ENCODE data around the gene APOBR. TPM values are rescaled to one million over a fixed set of nuclear protein-coding genes. Genes with fewer than 3 reads are reported as not detected.
"Not testable (repeated sequence)": the region's sequence is repeated elsewhere in the genome, so short reads cannot be mapped to it uniquely, and the experiment has no call there.

The APOBR gene
- total RNA-seq, 2 donors from 2014 or later = 60.8 to 87.4 TPM

DNA sequence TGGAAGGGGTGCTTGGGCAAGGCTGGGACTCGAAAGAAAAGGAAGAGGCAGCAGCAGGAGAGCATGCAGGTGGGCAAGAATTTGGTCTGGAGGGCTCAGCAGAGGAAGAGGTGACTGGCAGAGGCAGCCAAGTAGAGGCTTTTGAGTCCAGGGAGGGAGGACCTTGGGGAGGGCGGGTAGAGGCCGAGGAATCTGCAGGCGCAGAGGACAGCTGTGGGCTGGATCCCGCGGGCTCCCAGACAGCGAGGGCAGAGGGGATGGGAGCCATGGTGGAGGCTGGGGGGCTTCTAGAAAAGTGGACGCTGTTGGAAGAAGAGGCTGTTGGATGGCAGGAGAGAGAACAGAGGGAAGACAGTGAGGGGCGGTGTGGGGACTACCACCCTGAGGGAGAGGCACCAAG is 2.9 kb downstream of the APOBR start:
- no peaks in the 10 kb centered on the region for H3K27me3 ChIP-seq
- TF ChIP-seq, protein P1, sequence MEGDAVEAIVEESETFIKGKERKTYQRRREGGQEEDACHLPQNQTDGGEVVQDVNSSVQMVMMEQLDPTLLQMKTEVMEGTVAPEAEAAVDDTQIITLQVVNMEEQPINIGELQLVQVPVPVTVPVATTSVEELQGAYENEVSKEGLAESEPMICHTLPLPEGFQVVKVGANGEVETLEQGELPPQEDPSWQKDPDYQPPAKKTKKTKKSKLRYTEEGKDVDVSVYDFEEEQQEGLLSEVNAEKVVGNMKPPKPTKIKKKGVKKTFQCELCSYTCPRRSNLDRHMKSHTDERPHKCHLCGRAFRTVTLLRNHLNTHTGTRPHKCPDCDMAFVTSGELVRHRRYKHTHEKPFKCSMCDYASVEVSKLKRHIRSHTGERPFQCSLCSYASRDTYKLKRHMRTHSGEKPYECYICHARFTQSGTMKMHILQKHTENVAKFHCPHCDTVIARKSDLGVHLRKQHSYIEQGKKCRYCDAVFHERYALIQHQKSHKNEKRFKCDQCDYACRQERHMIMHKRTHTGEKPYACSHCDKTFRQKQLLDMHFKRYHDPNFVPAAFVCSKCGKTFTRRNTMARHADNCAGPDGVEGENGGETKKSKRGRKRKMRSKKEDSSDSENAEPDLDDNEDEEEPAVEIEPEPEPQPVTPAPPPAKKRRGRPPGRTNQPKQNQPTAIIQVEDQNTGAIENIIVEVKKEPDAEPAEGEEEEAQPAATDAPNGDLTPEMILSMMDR (IDR thresholded peaks at IDR 0.05) = no peak
- intact Hi-C loops (cut with DNase I) = no loop called here
- H3K36me3 ChIP-seq = no peaks in the 10 kb centered on the region
- DNase-seq = no peak
- H3K4me3 ChIP-seq = no peak overlapping the region
- no peaks in the 10 kb centered on the region for H3K9me3 ChIP-seq
- peak overlapping the region in 1 of 2 donors; percentile 19 for H3K9ac ChIP-seq (ENCODE audit: low read depth in 2 of 2, low read length in 2 of 2)
- no peaks in the 10 kb centered on the region for H3K4me1 ChIP-seq
- H3K27ac ChIP-seq = no peak overlapping the region

DNA sequence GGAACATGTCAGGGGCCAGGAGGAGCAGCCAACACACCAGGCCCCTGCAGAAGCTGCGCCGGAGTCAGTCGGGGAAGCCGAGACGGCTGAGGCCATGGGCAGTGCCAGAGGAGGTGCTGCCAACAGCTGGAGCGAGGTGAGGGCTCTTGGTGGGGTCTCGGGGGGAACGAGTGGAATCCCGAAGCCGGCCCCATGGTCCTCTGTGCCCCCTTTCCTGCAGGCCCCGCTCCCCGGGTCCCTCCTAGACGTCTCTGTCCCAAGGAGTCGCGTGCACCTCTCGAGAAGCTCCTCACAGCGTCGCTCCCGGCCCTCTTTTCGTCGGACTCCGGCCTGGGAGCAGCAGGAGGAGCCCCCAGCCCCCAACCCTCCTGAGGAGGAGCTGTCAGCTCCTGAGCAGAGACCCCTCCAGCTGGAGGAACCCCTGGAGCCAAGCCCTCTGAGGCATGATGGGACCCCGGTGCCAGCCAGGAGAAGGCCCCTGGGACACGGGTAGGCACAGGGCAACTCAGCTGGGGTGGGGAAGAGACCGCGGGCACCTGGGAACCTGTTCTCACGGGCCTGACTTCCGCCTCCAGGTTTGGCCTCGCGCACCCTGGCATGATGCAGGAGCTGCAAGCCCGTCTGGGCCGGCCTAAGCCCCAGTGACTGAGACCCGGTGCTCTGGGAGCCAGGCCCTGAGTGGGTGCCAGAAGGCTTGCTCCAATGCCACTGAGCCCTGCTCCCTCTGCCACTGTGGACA is 3.6 kb downstream of the APOBR start:
- no peaks in the 10 kb centered on the region for H3K27me3 ChIP-seq
- no peaks in the 10 kb centered on the region for H3K36me3 ChIP-seq
- no peak for DNase-seq
- no peak overlapping the region for H3K4me3 ChIP-seq
- TF ChIP-seq, protein P1 (IDR thresholded peaks at IDR 0.05) = no peak
- no peak overlapping the region for H3K27ac ChIP-seq
- H3K4me1 ChIP-seq = no peaks in the 10 kb centered on the region
- intact Hi-C loops (cut with DNase I) = no loop called here
- no peak overlapping the region for H3K9ac ChIP-seq (ENCODE audit: low read depth in 2 of 2, low read length in 2 of 2)
- no peaks in the 10 kb centered on the region for H3K9me3 ChIP-seq

DNA sequence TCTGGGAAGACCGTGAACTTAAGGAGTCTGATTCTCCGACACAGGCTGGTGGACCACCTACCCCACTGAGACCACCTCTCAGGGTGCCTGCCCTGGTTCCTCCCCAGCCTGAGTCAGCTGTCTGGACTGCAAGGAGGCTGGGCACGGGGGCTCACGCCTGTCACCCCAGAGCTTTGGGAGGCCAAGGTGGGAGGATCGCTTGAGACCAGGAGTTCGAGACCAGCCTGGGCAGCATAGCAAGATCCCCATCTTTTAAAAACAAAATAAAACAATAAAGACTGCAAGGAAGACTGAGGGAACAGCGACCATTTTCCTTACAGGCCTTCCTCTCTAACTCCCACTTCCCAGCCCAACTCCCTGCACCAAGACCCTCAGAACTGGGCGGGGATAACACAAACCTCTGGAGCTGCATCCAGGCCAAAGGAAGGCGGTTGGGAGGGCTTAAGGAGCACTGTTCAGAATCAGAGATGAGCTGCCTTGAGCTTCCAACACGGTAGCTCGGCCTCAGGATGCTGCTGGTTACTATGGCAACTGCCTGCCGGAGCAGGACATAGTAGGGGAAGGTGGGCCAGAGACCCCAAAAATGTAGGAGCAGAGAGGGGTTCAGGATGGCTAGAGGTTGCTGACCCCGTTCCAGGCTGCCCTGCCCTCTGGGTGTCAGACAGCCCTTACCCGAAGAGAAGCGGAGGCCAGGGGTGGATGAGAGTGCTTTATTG is 4.4 kb downstream of the APOBR start:
- Histone ChIP-seq H3K4me3 (no peak overlapping the region), H3K4me1 (no peaks in the 10 kb centered on the region), H3K36me3 (no peaks in the 10 kb centered on the region), H3K9ac (ENCODE audit: low read depth in 2 of 2, low read length in 2 of 2) (no peak overlapping the region), H3K27me3 (no peaks in the 10 kb centered on the region), H3K27ac (no peak overlapping the region), H3K9me3 (no peaks in the 10 kb centered on the region)
- intact Hi-C loops (cut with DNase I) = no loop called here
- TF ChIP-seq, protein P1 (IDR thresholded peaks at IDR 0.05) = no peak
- no peak for DNase-seq

DNA sequence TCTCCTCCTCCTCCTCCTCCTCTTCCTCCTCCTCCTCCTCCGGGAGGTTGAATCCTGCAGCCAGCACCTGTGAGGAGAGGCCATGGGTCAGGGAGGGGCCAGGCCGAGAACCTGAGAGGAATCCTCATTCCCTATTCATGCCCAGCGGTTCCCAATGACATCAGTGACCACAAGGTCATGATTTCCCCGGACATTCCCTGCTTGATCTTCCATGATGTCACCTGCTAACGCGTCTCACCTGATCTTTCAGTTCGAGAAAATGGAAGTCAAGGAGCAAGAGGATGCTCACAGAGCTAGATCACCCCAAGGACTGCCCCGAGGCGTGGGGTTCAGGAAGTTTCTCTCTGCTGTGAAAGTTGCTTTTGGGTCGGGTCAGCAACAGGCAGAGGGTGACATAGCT is 5.4 kb downstream of the APOBR start:
- Histone ChIP-seq H3K27ac (no peak overlapping the region), H3K9me3 (no peaks in the 10 kb centered on the region), H3K4me3 (no peak overlapping the region), H3K4me1 (no peaks in the 10 kb centered on the region), H3K9ac (ENCODE audit: low read depth in 2 of 2, low read length in 2 of 2) (no peak overlapping the region), H3K27me3 (no peaks in the 10 kb centered on the region), H3K36me3 (no peaks in the 10 kb centered on the region)
- TF ChIP-seq, protein P1 (IDR thresholded peaks at IDR 0.05) = no peak
- DNase-seq = no peak
- intact Hi-C loops (cut with DNase I) = no loop called here

DNA sequence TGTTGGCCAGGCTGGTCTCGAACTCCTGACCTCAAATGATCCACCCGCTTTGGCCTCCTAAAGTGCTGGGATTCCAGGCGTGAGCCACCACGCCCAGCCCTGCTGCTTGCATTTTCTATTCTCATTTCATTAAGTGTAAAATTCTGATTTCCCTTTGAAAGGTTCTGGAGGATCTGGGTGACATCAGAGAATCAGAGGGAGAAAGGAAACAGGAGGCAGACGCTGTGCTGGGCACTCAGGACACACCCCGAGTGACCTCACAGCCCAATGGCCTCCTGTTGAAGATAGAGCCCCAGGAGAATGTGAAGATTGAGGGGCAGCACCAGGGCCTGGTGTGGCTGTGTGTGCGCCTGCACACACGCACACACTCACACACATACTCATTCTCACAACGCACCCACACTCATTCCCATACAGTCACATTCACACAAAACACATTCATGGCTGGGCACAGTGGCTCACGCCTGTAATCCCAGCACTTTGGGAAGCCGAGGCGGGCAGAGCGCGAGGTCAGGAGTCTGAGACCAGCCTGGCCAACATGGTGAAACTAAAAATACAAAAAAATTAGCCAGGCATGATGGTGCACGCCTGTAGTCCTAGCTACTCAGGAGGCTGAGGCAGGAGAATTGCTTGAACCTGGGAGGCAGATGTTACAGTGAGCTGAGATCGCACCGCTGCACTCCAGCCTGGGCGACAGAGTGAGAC is 6.2 kb downstream of the APOBR start:
- H3K9ac ChIP-seq (ENCODE audit: low read depth in 2 of 2, low read length in 2 of 2); H3K27ac ChIP-seq; intact Hi-C loops (cut with DNase I); H3K9me3 ChIP-seq; H3K36me3 ChIP-seq; H3K4me3 ChIP-seq; H3K27me3 ChIP-seq; DNase-seq; H3K4me1 ChIP-seq: not testable (repeated sequence)
